Ramos (cell line): ENCODE results near the gene HMX1.

Source experiments
- in situ Hi-C: fragments of 300-500 bp; cut with MboI; formaldehyde crosslinking; loops from one replicate; pipeline ENCODE4 v1.14.3; 2022; ENCODE audit warnings: low sequenced_read_pairs; ENCODE audit not compliant: unreplicated experiment

The HMX1 gene

GRCh38 chr4:8910100-8910821 is 38.6 kb upstream of the HMX1 start:
- in situ Hi-C loops, result no loop called here

GRCh38 chr4:8909548-8909947 is 37.9 kb upstream of the HMX1 start:
- in situ Hi-C loops, result no loop called here

- in situ Hi-C loops, result no loop called here
Observed at GRCh38 chr4:8908206-8908893, 36.7 kb upstream of the HMX1 start.

DNA sequence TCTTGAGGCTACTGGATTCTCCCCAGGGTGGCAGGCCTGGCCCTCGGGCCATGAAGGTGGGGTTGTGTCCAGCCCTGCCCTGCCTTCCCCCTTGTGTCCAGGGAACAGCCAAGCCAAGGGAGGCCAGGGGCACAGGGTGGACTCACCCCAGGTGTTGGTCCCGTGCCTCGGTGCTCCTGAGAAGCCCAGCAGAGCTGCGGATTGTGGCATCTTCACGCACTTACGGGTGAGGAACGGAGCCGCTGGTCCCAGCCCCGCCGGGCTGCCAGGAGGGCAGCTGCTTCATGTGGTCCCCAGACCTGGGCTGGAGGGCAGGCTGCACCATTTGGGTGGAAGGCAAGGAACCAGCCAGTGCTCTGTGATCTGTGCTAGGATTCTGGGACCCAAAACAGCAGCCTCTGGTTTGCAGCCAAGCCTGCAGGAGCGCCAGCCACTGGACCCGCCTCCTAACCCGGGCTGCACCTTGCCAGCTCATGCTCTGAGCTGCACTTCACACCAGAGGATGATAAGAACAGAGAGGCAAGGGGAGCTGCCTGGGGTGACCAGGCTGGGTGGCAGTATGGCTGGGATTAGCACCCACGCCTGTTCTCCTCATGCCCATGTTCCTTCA is 36.1 kb upstream of the HMX1 start:
- in situ Hi-C loops, result no loop called here

GRCh38 chr4:8906991-8907595 is 35.5 kb upstream of the HMX1 start:
- in situ Hi-C loops, result no loop called here

GRCh38 chr4:8906668-8906970 is 35.0 kb upstream of the HMX1 start:
- in situ Hi-C loops, result no loop called here

DNA sequence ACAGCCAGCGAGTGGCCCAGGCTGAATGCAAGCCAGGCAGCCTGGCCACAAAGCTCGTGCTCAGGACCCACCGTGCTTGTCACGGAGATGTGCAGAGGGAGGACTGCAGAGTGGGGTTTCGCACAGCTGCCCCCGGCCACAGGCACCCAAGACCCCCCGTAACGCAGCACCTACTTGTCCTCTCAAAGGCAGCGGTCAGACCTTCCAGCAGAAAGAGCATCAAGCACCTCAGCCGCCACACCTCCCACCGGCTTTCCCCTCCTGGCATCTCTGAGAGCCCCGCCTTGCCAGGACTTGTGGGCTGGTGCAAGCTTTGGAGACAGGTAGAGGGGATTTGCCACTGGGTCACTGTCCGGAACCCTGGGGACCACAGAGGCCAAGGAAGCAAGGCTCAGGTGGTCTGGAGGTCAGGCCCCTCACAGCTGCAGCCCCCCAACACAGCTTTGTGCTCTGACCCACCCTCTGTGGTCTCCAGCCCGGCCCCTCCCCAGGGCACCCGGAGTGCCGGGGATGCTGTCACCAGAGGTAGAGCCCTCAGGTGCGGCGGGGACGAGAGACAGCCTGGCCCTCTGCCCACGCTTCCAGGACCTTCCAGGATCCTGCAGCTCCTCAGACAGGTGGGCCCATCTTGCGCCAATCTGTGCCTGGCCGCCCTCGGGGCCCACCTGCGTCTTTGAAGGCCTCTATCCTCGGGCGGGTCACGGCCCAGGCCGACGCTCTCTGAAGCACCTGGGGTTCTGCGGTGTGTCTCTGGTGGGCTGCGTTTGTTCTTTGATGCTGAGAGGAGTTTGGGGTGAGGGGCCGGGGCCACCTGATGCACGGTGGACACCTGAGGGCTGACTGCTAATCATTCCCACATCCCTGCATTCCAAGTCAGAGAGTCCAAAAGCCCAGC is 34.4 kb upstream of the HMX1 start:
- in situ Hi-C loops, result no loop called here

DNA sequence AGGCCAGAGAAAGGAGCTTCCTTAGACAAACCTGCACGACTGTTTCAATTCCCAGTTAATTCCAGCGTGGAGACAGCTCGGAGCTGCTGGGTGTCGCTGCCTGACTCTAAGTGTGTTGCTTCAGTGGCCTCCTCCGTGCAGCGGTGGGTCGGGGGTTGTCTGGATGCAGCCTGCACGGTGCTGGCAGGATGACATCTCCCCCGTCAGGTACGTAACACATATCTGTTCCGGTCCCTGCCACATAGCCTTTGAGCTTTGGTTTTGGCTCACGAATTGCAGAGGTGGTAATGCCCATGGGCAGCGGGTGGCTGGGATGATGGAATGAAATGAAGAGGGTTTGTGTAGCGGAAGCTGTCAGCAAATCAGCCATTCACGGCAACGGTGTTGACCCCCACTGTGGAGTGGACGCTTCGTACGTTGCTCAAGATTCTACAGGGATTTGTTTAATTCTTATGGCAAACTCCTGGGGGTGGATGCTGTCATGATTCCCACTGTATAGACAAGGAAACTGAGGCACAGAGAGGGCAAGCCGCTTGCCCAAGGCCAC is 33.7 kb upstream of the HMX1 start:
- in situ Hi-C loops, result no loop called here

GRCh38 chr4:8904666-8905065 is 33.0 kb upstream of the HMX1 start:
- in situ Hi-C loops, result no loop called here

- in situ Hi-C loops, result no loop called here
Observed at GRCh38 chr4:8904041-8904501, 32.4 kb upstream of the HMX1 start.

DNA sequence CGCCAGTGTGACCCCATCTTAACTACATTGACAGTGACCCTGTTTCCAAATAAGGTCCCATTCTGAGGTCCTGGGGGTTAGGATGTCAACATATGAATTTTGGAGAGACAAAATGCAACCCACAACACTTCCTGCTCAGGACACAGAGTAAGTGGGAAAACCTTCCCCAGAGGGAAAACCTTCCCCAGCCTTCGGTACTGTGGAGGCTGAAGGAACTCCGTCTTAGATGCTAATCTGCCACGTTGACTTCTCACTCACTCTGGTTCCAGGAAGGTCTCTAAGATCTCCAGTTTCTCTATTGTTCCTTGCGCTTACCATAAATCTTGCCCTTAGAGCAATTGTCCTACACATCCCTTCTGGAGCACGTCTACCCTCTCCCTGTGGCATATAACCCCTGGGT is 29.7 kb upstream of the HMX1 start:
- in situ Hi-C loops, result no loop called here

DNA sequence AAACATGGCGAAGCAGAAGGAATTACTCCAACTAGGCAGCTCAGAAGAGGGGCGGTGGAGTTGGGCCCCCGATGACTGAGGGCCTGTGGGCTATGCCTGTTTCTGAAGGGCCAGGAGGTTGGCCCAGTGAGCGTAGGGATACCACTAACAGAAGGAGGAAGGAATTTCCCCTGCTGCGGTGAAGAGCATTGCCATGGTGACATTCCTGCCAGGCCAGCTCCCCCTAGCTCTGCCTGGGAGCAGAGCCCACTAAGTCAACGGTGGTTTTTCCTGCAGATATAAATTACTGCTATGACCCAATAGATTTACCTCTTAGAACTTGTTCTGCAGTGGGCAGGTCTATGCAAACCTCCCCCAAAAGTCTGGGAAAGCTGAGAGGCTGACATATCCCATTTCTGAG is 28.9 kb upstream of the HMX1 start:
- in situ Hi-C loops, result no loop called here

DNA sequence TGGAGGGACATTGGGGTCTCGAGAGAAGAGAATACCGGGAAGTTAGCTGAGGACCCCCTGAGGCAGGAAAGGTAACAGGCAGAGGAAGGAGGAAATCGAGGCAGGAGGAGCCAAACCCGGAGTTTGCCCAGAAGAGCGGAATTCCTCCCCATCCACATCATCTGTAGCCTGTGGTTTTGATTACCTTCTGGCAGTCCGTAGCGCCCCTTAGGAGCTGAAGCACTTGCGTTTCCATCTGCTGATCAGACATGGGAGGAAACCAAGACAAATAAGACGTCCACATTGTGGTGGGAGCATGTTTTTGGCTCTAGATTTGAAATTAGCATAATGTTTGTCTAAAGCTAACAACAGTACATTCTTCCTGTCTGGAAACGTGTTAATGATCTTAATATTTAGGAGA is 26.8 kb upstream of the HMX1 start:
- in situ Hi-C loops, result no loop called here

- in situ Hi-C loops, result no loop called here
Observed at GRCh38 chr4:8897251-8898167, 25.9 kb upstream of the HMX1 start.

DNA sequence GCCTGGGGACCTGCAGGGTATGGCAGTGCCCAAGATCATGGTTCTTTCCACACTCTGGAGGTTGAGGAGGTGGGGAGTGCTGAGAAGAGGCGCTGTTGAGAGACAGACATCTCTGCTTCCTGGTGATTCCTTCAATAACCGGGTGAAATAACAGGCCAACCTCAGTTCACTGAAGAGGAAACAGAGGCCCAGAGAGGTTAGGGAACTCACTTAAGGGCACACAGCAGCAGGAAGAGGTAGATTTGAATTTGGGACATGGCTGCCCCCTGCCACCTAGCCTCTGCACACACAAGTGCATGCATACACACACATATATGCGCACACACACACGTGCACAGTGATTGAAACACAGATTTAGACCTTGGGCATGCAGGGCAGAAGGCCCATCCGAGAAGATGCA is 24.9 kb upstream of the HMX1 start:
- in situ Hi-C loops, result no loop called here

- in situ Hi-C loops, result no loop called here
Observed at GRCh38 chr4:8896071-8896470, 24.4 kb upstream of the HMX1 start.

DNA sequence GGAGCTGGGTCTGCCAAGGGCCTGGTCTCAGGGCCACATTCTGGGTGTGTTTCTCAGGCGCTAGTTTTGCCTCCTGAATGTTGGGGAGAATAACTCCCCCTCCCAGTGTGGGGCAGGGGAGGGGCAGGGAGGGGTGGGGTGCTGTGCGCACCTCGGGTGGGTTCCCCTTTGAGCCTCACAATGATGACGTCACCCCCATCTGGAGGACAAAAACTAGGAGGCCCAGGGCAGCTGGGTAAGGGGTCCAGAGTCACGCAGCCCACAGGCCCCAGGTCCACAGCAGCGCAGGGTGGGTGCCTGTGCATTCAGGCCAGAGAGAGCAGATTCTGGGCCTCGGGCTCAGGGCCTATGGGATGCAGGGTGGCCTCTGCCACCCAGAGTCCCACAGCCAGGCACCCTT is 23.7 kb upstream of the HMX1 start:
- in situ Hi-C loops, result no loop called here

GRCh38 chr4:8894424-8894816 is 22.8 kb upstream of the HMX1 start:
- in situ Hi-C loops, result no loop called here
